ENCODE measurements around the gene P2RX7.
"Not testable (repeated sequence)": the region's sequence is repeated elsewhere in the genome, so short reads cannot be mapped to it uniquely, and the experiment has no call there.

The P2RX7 gene

DNA sequence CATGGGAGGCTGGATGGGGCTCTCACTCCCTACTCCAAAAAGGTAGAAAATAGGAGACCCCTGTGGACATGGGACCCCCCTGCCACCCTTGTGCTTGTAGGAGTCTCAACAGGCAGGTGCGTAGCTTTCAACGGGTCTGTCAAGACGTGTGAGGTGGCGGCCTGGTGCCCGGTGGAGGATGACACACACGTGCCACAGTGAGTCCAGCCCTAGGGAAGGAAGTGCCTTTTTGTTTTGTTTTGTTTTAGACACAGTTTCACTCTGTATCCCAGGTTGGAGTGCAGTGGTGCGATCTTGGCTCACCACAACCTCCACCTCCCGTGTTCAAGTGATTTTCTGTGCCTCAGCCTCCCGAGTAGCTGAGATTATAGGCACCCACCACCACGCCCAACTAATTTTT lies 90.2 kb downstream of the P2RX7 start:
- DNase-seq: no peak
- TF ChIP-seq, protein P1, sequence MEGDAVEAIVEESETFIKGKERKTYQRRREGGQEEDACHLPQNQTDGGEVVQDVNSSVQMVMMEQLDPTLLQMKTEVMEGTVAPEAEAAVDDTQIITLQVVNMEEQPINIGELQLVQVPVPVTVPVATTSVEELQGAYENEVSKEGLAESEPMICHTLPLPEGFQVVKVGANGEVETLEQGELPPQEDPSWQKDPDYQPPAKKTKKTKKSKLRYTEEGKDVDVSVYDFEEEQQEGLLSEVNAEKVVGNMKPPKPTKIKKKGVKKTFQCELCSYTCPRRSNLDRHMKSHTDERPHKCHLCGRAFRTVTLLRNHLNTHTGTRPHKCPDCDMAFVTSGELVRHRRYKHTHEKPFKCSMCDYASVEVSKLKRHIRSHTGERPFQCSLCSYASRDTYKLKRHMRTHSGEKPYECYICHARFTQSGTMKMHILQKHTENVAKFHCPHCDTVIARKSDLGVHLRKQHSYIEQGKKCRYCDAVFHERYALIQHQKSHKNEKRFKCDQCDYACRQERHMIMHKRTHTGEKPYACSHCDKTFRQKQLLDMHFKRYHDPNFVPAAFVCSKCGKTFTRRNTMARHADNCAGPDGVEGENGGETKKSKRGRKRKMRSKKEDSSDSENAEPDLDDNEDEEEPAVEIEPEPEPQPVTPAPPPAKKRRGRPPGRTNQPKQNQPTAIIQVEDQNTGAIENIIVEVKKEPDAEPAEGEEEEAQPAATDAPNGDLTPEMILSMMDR (IDR thresholded peaks at IDR 0.05): no peak
- H3K27ac ChIP-seq: no peak overlapping the region
- intact Hi-C loops (cut with DNase I; ENCODE audit: low total_unique reads): no loop called here
- H3K4me1 ChIP-seq: no peaks in the 10 kb centered on the region
- H3K36me3 ChIP-seq: peaks cover 9 to 66% (median 38%) of the 10 kb centered on the region in 3 donors
- no peak overlapping the region for H3K4me3 ChIP-seq
- H3K27me3 ChIP-seq: no peaks in the 10 kb centered on the region
- no peaks in the 10 kb centered on the region for H3K9me3 ChIP-seq

DNA sequence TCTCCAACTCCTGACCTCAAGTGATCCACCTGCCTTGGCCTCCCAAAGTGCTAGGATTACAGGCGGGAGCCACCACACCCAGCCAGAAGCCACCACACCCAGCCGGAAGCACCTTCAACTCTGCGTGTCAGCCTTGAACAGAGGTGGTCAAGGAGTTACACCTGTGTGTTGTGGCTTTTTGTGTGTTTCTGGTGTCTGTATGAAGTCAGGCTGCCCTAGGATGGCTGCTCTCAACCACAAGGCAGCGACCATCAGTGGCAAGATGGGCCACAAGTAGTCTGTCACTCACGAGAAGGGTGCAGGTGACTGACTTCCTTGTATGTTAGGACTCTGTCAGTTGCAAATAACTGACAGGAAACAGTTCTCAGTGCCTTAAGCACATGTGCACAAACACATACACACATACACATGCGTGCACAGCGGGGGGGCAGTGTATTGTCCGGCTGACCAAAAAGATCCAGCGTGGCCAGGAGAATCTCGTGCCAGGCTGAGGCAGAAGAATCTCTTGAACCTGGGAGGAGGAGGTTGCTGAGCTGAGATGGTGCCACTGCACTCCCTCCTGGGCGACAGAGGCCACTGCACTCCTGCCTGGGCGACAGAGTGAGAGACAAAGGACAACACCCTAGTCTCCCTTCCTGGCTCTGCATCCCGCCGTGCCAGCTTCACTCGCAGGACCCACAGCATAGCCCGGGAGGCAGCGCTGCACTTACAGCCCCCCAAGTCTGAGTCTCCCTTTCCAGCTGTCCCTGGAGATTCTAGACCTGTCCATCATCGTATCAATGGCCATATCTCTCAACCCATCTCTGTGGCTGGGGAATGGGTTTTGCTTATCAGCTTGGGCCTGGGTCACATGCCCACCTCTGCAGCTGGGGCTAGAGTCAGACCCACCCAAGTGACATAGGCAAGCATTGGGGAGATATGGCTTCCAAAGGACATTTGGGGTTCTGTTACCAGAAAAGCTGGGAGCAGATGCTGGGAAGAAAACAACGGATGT lies 90.9 kb downstream of the P2RX7 start:
- TF ChIP-seq, protein P1 (IDR thresholded peaks at IDR 0.05): no peak
- DNase-seq: no peak
- peaks cover 10 to 61% (median 39%) of the 10 kb centered on the region in 3 donors for H3K36me3 ChIP-seq
- no peaks in the 10 kb centered on the region for H3K9me3 ChIP-seq
- H3K4me1 ChIP-seq: no peaks in the 10 kb centered on the region
- no peak overlapping the region for H3K4me3 ChIP-seq
- no peaks in the 10 kb centered on the region for H3K27me3 ChIP-seq
- H3K27ac ChIP-seq: no peak overlapping the region
- intact Hi-C loops (cut with DNase I; ENCODE audit: low total_unique reads): no loop called here

DNA sequence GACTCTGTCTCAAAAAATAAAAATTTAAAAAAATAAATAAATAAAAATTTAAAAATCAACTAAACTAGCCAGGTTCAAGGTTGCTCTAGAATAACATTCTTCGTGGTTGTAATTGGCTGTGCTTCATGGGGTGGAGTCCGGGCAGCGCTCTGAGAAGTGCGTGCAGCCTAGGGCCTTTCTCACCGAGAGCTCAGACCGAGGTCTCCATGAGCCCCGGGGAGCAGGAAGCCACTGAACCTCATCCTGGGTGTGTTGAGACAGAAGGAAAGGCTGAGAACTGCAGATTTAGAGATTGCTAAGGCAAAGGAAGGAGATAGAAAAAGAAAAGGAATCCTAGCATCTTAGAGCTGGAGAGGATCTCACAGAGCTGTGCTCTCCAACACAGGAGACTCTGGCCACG lies 91.9 kb downstream of the P2RX7 start:
- TF ChIP-seq, protein P1 (IDR thresholded peaks at IDR 0.05): no peak
- intact Hi-C loops (cut with DNase I; ENCODE audit: low total_unique reads): no loop called here
- H3K36me3 ChIP-seq: peaks cover 16 to 71% (median 49%) of the 10 kb centered on the region in 3 donors
- H3K4me1 ChIP-seq: no peaks in the 10 kb centered on the region
- H3K4me3 ChIP-seq: no peak overlapping the region
- DNase-seq: no peak
- no peaks in the 10 kb centered on the region for H3K27me3 ChIP-seq
- no peaks in the 10 kb centered on the region for H3K9me3 ChIP-seq
- H3K27ac ChIP-seq: no peak overlapping the region

DNA sequence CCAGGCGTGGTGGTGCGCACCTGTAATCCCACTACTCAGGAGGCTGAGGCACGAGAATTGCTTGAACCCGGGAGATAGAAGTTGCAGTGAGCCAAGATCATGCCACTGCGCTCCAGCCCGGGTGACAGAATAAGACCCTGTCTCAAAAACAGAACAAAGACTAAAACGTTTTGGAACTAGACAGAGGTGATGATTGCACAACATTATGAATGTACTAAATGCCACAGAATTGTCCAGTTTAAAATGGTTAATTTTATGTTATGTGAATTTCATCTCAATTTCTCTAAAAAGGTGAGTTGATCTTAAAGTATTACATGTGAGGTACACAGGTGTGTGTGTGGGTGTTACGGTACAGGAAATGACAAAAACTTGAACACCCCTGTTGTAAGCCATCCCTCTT lies 93.7 kb downstream of the P2RX7 start:
- Histone ChIP-seq H3K4me1 (peaks cover 0 to 6% (median 3%) of the 10 kb centered on the region in 4 donors), H3K36me3 (peaks cover 16 to 66% (median 49%) of the 10 kb centered on the region in 3 donors), H3K9me3 (no peaks in the 10 kb centered on the region), H3K4me3 (no peak overlapping the region), H3K27me3 (no peaks in the 10 kb centered on the region), H3K27ac (no peak overlapping the region)
- intact Hi-C loops (cut with DNase I; ENCODE audit: low total_unique reads): no loop called here
- TF ChIP-seq, protein P1 (IDR thresholded peaks at IDR 0.05): no peak
- no peak for DNase-seq

DNA sequence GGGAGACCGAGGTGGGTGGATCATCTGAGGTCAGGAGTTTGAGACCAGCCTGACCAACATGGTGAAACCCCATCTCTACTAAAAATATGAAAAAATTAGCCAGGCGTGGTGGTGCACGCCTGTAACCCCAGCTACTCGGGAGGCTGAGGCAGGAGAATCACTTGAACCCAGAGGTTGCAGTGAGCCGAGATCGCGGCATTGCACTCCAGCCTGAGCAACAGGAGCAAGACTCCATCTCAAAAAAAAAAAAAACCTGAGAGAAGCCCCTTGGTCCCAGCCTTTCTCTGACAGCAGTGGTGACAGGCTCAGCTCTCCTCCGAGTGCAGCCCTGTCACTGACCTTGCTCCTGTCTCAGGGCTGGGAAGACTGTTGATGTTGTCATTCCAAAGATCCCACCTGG lies 94.2 kb downstream of the P2RX7 start:
- DNase-seq; H3K4me3 ChIP-seq; H3K9me3 ChIP-seq; H3K27ac ChIP-seq; H3K27me3 ChIP-seq; H3K4me1 ChIP-seq; intact Hi-C loops (cut with DNase I; ENCODE audit: low total_unique reads): not testable (repeated sequence)
- H3K36me3 ChIP-seq: peaks cover 16 to 61% (median 46%) of the 10 kb centered on the region in 3 donors

DNA sequence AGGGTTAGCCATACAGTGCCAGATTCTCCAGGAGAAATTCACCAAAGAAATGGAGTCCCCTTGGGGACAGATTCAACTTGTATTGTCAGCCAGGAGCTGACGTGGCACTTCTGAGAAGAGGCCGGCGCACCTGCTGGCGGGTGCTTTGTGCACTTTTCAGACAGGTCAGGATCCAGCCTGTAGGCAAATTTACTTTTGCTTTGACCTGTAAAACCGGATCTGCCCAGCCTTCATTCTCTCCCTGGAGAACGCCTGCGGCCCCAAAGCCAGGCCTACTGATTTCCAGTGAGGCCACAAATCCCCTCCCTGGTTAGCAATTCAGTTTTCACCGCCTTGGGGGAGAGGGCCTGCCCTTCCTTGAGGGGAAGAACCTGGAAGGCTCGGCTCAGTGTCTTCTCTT lies 94.6 kb downstream of the P2RX7 start:
- Histone ChIP-seq H3K27ac (no peak overlapping the region), H3K4me1 (peaks cover 0 to 6% (median 3%) of the 10 kb centered on the region in 4 donors), H3K27me3 (no peaks in the 10 kb centered on the region), H3K4me3 (no peak overlapping the region), H3K36me3 (peaks cover 16 to 61% (median 45%) of the 10 kb centered on the region in 3 donors), H3K9me3 (no peaks in the 10 kb centered on the region)
- intact Hi-C loops (cut with DNase I; ENCODE audit: low total_unique reads): no loop called here
- TF ChIP-seq, protein P1 (IDR thresholded peaks at IDR 0.05): no peak
- no peak for DNase-seq

Data from tibial artery (tissue), 4 donors.